Left renal pelvis (tissue), 4 donors: ENCODE results near the gene ARHGAP26. TPM values are rescaled to one million over a fixed set of nuclear protein-coding genes. Genes with fewer than 3 reads are reported as not detected.
"Not testable (repeated sequence)": the region's sequence is repeated elsewhere in the genome, so short reads cannot be mapped to it uniquely, and the experiment has no call there.

Experiments
- DNase-seq, 4 donors: peaks; one replicate each; pipeline ENCODE4 v3.0.0-alpha.2; 2013; ENCODE audit warnings: low read depth in 4 of 4, low spot score in 3 of 4
- polyA plus RNA-seq, 4 donors: library from polyadenylated mRNA; unstranded; fragments of 120-200 nt; gene quantifications; one replicate each; pipeline ENCODE4 v1.2.1, GENCODE V29; 2013; ENCODE audit not compliant: insufficient read length in 4 of 4

Gene ARHGAP26
- polyA plus RNA-seq, 4 donors, result 9.9 to 12.9 (median 11.1) TPM

DNA sequence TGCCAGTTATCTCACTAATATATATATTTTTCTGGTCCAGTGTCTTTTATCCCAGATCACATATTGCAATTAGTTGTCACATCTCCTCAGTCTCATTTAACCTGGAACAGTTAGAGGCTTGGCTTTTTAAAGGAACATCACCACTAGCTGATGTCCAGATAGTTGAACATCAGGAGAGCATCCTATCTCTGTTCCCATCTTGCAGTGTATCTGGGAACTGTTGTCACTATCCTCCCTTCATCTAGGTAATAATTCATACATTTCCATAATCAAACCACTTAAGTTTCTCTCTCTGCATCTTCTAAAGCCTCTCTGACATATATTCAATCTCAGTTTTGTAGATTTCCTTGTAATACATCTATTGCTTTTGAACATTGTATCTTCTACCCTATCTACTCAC lies 175.7 kb downstream of the ARHGAP26 start:
- no peak for DNase-seq

DNA sequence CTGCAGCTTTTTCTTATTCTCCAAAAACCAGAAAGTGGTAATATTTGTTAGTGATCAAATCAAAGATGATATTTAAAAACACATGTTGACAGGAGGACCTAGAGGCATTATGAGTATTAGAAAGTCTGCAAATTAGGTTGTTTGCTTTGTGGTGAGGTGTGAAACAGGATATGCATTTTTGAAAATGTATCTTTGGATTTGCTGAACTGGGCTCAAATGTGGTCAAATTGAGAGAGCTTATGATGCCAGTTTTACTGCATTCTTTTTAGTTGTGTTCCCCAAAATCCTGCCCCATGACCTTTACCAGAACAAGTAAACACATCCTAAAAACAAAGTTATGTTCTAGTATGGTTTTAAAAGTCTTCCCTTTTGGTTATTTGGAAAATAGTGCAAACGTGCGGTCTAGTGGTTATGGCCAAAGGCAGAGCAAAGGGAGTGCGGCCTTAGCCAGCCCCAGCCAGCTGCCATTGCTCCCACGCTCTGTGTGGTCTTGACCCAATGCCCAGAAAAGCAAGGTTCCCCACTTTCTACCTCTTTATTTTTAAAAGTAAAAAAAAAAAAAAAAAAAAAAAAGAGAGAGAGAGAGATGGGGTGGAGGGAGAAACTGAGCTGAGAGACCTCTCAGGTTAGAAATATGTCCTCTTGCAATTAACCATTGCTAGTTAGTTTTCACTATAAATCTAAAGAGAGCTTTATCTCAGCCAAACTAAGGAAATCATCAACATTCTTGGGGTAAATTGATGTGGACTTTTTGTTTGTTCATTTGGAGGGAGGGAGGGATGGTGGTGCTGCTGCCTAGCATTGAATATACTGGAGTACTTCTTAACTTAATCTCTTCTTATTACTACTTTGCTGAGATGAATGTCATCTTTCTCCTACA lies 176.6 kb downstream of the ARHGAP26 start:
- DNase-seq, result no peak

DNA sequence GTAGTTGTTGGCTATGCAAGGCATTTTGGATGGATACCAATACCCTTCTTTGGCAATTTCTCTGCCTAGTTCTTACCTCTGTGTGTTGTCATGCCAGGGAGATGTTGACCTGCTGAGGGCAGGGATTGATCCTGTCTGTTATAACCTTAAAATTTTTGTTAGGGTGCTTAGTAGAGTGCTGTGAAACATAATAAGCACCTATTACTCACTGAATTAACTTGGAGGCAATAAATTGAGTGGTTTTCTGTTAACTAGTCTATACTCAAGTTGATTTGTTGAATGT lies 177.2 kb downstream of the ARHGAP26 start:
- no peak for DNase-seq

DNA sequence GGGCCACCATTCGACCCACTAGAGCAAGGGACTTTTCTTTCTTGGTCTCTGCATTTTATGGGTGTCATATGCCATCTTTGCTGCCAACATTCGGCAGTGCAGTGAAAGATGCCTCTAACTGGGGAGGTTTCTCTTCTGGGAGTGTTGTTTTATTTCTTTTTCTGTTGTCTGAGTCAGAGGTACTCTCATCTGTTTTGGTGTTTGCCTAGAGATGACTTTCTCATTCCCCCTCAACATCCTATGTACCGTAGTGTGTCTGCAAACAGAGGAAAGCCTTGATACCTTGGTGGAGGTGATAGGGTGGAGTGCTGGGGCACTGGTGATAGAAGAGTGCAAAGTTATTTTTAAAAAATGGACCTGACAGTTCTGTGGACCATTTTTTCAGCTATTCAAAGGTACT lies 182.1 kb downstream of the ARHGAP26 start:
- DNase-seq, result no peak

DNA sequence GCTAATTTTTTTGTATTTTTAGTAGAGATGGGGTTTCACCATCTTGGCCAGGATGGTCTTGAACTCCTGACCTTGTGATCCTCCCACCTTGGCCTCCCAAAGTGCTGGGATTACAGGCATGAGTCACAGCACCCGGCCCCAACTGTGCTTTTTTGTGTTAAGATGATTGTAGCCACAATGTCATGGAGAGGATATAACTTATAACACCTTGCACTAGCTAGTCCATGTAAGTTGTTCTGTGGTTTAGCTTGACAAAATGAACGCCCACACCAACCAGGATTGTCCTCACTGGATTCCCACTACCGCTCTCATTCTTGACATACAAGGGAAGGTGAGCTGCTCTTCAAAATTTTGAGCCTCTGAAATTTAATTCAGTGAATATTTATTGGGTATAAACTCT lies 182.7 kb downstream of the ARHGAP26 start:
- not testable (repeated sequence) for DNase-seq

DNA sequence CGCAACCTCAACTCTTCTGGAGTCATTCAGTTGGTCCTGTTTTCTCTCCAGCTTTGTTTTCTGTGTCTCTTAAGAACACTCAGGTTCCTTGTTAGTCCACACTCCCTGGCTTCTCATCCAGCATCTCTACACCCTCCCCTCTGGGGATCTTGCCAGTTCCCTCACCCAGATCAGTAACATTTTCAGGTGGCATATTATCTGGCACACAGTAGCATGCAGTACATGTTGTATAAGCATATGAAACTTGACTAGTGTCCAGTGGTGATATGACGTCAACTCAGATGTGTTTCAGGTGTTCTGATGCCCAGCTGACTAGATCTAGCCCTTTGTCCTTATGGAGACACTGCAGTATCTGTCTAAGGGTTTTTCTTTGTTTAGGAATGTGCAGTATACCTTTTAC lies 184.3 kb downstream of the ARHGAP26 start:
- no peak for DNase-seq

DNA sequence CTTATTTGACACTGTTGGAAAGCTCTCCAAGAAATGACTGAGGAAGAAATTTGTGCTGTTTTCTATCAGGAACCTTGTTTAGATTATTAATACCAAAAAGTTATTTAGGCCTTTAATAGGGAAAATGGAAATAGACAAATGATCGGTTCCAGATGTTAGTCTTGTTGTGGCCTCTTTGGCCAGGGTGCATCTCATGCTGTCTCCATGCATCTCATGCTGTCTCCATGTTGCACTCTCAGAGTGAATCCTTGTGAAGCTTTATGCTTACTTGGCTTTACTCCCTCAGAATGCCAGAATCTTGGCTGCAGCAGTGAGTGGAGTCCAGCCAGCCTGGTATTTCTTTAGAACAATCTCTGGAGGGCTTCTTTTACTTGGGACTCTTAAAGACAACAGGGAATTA lies 185.5 kb downstream of the ARHGAP26 start:
- DNase-seq, result no peak

DNA sequence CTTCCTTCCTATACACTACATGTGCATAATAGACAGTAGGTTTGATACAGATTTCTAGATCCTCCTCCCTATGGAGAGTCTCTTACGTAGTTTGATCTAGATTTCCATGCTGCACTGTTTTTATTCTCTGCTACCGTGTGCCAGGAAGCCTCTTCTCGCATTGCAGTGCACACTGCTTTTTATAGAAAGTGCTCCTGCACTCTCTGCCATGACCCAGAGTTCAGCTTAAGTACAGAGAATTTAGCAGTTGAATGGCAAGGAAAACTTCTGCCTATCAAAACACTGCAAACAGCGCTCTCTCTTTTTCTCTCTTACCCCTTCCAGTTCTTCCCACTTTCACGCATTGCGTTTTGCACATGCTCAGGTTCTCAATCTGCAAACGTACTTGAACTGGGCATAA lies 187.4 kb downstream of the ARHGAP26 start:
- DNase-seq, result no peak

DNA sequence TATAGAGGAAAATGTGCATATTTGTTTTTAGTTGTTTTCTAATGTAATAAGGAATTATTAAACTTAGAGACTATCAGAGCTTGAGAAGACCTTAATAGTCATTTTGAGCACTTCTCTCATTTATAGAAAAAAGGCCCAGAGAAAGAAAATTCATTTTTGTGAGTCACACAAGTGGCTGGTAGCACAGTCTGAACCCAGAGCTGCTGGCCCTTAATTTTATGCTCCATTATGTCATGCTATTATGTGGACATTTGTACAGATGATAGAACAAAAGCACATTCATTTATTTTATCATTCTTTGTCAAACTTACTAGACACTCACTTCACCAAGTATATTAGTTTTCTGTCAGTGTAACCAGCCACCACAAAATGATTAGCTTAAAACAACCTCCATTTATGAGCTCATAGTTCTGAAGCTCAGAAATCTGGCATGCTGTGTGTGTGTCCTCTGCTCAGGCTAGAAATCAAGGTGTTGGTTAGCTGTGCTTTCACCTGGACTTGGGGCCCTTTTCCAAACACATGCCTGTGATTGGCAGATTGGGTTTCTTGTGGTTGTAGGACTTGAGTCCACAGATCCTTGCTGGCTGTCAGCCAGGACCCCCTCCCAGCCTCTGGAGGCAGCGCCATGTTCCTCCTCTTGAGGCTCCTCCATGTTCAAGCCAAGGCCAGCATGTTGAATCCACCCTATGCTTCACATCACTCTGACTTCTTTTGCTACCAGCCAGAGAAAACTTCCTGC lies 188.9 kb downstream of the ARHGAP26 start:
- no peak for DNase-seq

DNA sequence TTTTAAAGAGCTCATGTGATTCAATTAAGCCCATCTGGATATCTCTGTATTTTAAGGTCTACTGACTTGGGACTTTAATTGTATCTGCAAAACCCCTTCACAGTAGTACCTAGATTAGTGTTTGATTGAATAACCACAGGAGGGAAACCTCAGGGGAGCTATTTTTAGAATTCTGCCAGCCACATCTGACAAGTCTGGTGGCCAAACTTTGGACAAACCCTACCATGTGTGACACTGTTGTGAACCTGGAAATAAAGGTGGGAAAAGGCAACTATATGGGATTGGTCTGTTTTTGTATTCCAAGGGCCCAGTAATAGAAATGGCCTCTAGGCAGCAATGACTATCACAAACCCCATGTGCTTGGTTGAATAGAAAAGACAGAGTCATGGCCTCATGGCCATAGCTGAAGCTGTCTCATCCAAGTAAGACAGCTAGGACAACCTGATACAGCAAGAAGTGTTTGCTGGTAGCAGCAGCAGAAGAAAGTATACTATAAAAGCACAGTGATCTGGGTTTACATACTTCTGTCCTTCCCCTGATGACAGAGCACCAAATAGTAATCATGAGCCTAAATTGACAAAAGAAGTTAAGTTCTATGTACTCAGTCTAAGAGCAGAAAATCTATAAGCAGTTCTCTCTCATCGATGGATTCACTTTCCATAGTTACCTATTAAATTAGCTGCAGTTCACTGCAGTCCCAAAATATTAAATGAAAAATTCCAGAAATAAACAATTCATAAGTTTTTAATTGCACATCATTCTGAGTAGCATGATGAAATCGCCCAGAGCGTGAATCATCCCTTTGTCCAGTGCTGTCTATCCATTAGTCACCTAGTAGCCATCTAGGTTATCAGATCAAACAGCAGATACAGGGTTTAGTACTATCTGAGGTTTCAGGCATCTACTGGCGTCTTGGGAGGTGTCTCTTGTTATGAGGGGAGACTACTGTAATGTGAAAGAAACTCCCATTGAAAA lies 189.8 kb downstream of the ARHGAP26 start:
- DNase-seq, result no peak

DNA sequence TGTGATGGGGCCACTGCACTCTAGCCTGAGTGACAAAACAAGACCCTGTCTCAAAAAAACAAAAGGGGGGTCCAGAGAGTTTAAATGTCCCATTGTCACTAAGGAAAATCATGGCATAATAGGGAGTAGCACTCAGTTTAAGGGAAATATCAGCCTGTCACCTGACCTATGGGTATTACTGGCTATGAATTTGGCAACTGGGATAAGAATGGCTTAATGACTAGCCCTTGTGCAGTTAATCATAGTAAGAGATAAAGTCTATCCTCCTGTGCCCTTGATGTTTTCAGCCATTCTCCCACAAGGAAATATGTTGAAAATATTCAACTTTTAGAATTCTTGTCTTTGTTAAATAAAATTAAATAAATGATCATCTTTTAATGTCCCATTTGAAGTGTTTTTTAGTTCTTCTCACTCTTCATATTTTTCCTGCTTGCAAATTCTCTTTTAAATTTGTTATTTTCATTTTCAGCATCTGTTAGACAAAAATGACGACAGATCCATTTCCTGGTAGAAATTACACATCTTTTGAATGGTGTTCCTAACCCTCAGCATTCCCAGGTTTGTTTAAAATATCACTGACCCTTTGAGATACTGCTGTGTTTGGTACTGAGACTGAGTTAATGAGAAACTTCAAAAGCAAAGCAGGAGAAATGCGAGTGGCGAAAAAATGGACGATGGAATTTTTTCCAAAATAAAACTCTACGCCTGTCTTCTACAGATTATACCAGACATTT lies 191.4 kb downstream of the ARHGAP26 start:
- no peak for DNase-seq

DNA sequence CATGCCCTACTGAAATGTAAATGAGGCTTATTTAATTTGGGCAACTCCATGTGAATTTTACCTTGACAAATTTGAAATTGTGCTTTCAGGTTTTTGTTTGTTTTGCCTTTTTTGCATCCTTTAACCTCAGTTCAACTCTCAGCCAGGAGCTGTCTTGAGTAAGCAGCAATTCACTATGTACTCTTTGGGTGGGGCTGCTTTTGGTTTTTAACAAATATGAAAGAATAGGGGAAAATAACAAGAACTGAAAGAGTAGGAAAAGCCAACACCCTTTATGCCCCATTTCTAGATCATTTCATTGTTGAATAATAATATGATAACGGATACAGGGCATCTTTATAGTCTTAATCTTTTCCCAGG lies 192.0 kb downstream of the ARHGAP26 start:
- no peak for DNase-seq

DNA sequence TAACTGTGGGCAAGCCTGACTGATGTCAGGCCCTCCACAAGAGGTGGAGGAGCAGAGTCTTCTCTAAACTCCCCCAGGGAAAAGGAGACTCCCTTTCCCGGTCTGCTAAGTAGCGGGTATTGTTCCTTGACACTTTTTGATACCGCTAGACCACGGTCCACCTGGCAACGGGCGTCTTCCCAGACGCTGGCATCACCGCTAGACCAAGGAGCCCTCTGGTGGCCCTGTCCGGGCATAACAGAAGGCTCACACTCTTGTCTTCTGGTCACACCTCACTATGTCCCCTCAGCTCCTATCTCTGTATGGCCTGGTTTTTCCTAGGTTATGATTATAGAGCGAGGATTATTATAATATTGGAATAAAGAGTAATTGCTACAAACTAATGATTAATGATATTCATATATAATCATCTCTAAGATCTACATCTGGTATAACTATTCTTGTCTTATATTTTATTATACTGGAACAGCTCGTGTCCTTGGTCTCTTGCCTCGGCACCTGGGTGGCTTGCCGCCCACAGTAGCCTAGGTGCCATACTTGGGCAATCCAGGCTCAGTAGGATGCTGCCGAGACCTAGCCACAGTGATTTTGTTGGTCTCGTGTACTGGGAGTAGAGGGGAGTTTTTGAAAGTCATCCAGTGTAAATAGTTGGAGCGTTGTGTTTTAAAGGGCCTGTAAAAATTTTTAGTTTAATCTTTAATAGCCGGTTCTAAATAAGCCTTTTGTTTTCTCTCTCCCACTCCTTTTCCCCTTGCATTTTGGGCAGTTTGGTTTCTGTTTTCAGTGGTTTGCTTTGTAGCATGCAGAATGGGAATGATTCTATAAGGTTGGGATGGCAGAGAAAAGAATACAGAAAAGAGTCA lies 195.3 kb downstream of the ARHGAP26 start:
- not testable (repeated sequence) for DNase-seq

DNA sequence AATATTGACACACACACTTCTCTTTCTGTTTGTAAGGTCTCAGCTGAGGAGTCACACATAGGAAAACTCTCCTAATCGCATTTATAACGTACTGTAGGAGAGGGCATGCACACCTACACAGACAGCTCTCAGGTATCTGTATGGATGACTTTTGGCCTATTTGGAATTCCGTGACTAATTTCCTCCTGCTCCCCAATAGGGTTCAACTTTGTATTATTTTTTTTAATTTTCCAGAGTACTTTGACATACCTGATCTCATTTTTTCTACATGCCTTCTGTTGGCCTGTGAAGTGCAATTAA lies 195.9 kb downstream of the ARHGAP26 start:
- DNase-seq, result no peak

DNA sequence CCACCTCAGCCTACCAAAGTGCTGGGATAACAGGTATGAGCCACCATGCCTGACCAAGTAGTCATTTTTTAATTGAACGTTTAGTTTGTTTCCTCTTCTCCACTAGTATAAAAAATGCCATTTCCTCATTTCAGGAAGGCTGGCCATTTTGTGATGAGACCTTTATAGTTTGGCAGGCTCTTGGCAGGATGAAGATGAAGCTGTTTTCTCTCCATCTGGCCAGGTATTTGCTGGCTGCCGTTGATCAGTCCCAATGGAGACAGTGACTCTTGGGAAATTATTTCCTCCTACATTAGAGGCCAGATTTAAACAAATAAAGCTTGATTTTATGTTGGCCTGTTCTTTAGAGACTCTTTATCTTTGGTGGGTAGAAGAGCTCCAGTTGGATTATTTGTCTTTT lies 199.0 kb downstream of the ARHGAP26 start:
- no peak for DNase-seq

DNA sequence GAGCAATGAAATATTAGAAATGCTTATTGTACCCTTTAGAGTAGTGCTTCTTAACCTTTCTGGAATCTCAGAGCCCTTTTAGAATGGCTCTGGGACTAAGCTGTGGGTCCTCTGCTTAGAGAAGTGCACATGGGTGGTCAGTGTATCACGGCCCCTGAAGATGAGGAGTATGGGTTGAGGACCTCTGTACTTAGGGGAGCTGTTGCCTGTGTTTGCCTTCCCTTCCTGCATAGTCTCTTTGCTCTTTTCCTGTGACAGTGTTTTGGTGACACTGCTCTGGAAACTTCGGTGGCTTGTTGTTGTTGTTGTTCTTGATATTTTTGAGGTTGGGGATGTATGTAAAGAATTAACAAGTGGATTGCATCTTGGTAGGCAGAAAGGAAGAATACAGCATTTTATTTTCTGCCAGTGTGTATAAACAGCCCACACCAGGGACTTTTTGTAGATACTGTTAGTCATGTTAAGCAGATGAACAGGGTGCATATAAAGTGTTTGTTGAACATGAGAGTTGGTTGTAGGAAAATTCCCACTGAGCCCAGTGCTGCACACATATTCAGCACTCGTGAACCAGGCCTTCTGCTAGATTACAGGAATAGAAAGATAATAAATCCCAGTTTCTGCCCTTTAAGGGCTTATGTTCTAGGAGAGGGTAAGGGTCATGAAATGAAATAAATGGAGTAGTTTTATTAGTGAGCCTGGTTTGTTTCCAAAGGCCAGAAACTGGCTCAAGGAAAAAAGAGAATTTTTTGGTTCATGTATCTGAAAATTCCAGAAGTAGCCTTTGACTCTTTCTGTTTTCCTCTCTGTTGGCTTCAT lies 199.7 kb downstream of the ARHGAP26 start:
- DNase-seq, result no peak

DNA sequence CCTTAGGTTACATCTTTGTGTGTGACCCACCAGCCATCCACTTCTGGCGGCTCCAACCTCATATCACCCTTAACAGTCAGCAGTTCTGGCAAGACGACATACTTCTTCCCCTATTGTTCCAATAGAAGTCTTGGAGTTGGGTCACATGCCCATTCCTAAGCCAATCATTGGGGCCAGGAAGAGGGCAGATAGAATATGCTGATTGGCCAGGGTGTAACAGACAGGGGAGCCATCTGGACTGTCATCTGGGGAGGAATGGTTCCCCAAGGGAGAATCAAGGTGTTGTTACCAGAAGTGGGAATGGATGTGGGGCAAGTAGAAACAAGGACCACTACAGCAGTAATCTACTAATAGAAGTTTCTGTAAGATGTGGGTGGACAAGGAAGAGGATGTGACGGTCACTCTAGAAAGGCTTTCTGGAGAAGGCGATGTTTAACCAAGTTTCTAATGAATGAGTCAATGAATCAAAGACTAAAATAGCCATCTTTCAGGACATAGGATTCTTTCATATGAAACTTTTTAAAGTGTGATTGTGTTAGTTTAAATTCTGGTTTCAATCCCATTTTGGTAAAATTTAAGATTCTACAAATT lies 200.4 kb downstream of the ARHGAP26 start:
- DNase-seq, result no peak

DNA sequence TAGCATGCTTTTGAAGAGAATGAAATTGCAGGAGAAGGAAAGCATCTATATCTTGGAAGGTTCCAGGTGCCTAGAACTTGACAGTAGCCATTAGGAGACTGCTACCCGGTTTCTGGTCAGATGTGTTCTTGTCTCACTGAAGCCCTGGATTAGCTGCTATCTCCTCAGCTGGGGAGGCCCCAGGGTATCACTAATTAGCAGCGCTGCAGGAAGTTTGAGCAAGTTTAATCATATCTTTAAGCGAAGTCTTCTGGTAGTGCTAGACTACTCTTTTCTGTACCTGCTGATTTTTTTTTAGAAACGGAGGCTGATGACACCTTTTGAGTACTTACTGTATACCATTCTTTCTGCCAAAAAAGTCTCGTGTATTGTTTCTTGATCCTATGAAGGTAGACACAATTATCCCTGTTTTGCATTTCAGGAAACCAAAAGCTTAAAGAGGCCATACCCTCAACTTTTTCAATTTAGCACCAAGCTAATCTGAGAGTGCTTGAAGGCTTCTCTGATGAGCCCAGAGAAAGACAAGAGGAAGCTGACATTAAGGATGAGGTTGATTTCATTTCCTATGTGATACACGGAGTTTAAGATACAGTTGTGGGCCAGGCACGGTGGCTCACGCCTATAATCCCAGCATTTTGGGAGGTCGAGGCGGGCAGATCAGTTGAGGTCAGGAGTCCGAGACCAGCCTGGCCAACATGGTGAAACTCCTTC lies 201.3 kb downstream of the ARHGAP26 start:
- DNase-seq, result no peak
